Activated T-helper 17 cell treated with anti-CD3 and anti-CD28 coated beads, Interleukin-2, amount 50 U/mL, for 72 hours (primary cell): ENCODE data around the gene MEF2B. TPM values are rescaled to one million over a fixed set of nuclear protein-coding genes. Genes with fewer than 3 reads are reported as not detected.
A peak's percentile ranks its signal among the peaks of the same experiment; 100 is the strongest.

Source experiments
- ATAC-seq: fragments of 150-1000 bp; cut with Tn5 transposase; replicated peaks from 2 replicates; pipeline ENCODE4 v1.10.0; 2021; ENCODE audit warnings: mild to moderate bottlenecking, moderate library complexity
- H3K27ac Mint-ChIP-seq: one replicate; pipeline ENCODE4 v1.8.0; 2022; ENCODE audit warnings: mixed read lengths
- H3K27me3 Mint-ChIP-seq: one replicate; pipeline ENCODE4 v1.8.0; 2022; ENCODE audit warnings: mixed read lengths
- H3K36me3 Mint-ChIP-seq: one replicate; pipeline ENCODE4 v1.8.0; 2022; ENCODE audit warnings: low read depth, mild to moderate bottlenecking, mixed read lengths
- H3K4me1 Mint-ChIP-seq: one replicate; pipeline ENCODE4 v1.8.0; 2022; ENCODE audit warnings: mixed read lengths
- H3K4me3 Mint-ChIP-seq: one replicate; pipeline ENCODE4 v1.8.0; 2022; ENCODE audit warnings: mild to moderate bottlenecking, mixed read lengths
- H3K9me3 Mint-ChIP-seq: one replicate; pipeline ENCODE4 v1.8.0; 2022; ENCODE audit warnings: mixed read lengths
- total RNA-seq, 2 donors: library from RNA; stranded (reverse); gene quantifications; one replicate each; pipeline ENCODE4 v1.2.3, GENCODE V29; 2022

Gene MEF2B
- total RNA-seq, 2 donors from 2014 or later, result 0.17 to 2.0 TPM

DNA sequence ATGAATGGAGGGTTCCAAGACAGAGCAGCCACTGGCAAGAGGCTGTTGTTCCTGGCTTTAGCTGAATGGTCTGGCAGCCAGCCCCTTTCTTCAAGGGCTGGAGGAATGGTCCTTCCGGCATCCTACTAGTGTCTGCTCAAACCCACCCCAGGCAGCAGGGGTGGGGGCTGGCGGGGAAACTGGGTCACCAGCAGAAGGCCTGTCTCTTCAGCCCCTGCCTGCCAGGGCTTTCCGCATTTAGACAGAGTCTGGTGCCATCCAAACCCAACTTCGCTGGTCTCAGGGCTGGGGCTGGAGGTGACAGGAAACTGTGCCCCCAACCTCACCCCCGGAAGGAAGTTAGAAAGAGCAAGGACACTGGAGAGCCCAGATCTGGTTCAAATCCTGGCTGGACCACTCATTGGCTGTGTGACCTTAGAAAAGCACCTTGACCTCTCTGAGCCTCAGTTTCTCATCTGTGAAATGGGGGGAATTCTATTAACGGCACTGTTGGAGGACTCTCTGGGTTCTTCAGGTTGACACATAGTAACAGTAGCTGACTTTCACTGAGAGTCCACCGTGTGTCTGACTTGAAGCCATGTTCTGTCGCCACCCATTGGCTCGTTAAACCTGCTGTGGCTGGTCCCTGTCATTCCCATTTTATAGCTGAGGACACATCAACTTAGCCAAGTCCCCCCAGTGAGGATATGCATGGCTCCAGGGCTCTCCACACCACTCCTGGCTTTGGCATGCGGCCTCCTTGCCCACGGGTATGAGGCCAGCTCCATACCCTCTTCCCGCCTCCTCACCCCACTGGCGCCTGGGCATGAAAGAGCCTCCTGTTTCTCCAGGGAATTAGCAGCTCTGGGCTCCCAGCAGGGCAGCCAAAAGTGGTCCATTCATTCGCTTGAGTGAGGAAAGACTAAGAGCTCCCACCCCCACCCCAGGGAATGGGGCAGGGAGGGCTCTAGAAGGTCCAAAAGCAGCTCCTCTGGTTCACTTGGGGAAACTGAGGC is 35.6 kb upstream of the MEF2B start:
- peaks cover 5% of the 10 kb centered on the region for H3K9me3 Mint-ChIP-seq
- peaks cover 27% of the 10 kb centered on the region for H3K36me3 Mint-ChIP-seq
- H3K27me3 Mint-ChIP-seq, result no peaks in the 10 kb centered on the region
- H3K4me3 Mint-ChIP-seq, result no peak overlapping the region
- H3K27ac Mint-ChIP-seq, result no peak overlapping the region
- peaks cover 14% of the 10 kb centered on the region for H3K4me1 Mint-ChIP-seq
- no peak for ATAC-seq

DNA sequence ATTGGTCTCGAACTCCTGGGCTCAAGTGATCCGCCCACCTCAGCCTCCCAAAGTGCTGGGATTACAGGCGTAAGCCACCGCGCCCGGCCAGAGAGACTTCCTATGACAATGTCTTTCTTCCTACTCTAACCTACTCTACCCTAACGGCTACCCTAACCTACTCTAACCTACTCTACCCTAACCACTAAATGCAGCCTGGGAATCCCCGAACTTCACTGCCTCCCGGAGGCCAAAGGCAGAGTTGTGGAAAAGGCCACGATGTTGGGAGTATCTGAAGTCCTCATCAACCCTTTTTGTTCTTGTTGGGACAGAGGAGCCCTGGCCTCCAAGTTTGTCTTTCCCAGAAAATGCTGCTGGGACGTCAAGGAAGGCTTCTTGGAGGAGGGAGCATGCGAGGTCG is 34.1 kb upstream of the MEF2B start:
- Mint-ChIP-seq H3K27me3 (no peaks in the 10 kb centered on the region), H3K4me1 (peaks cover 14% of the 10 kb centered on the region), H3K9me3 (peaks cover 5% of the 10 kb centered on the region), H3K27ac (peak overlapping the region; percentile 91), H3K36me3 (peaks cover 34% of the 10 kb centered on the region), H3K4me3 (peak overlapping the region; percentile 91)
- ATAC-seq, result no peak

DNA sequence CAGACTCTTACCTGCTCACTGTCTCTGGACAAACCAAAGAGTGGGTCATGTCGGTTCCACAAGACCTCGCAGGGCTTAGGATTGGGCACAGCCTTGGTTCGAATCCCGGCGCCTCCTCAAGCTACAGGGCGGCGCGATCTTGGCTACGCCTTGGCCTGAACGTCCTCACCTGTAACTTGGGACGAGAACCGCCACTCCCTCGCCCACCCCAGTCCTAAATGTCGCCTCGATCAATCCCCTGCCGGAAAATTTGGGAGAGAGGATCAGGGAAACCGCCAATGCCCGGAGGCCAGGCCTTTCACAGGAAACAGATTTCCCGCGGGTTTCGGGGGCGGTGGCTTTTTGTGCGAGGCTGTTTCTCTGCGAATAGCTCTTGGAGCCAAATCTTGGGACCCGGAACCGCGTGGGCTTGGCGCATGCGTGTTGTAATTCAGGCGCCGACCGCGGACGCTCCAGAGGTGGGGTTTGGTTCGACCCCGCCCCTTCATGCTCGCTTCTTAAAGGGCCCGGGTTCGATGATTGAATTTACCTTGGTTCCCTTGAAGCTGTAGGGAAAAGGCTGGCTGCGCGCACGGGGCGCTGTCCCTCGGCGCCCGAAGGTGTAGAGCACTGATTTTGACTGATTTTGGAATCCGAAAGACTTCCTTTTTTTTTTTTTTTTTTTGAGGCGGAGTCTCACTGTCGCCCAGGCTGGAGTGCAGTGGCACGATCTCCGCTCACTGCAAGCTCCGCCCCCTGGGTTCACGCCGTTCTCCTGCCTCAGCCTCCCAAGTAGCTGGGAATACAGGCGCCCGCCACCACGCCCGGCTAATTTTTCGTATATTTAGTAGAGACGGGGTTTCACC is 33.2 kb upstream of the MEF2B start, which contains the start of gene NR2C2AP:
Gene NR2C2AP, minus strand, starts transcription at position 403 of the 845 bp plus-strand sequence. Its CDS starts 354 bp downstream, at position 49.
- Mint-ChIP-seq H3K27ac (peak within 1 kb of the TSS; percentile 91), H3K4me3 (peak within 1 kb of the TSS; percentile 91), H3K27me3 (no peaks in the 10 kb centered on the region), H3K36me3 (peaks cover 44% of the 10 kb centered on the region), H3K9me3 (peaks cover 5% of the 10 kb centered on the region), H3K4me1 (peaks cover 14% of the 10 kb centered on the region)
- peak; percentile 95 for ATAC-seq

GRCh38 chr19:19202707-19203011 is 32.6 kb upstream of the MEF2B start:
- peak overlapping the region; percentile 91 for H3K27ac Mint-ChIP-seq
- ATAC-seq, result peak; percentile 3
- H3K4me3 Mint-ChIP-seq, result peak overlapping the region; percentile 91
- H3K9me3 Mint-ChIP-seq, result peaks cover 4% of the 10 kb centered on the region
- peaks cover 49% of the 10 kb centered on the region for H3K36me3 Mint-ChIP-seq
- peaks cover 11% of the 10 kb centered on the region for H3K4me1 Mint-ChIP-seq
- no peaks in the 10 kb centered on the region for H3K27me3 Mint-ChIP-seq

DNA sequence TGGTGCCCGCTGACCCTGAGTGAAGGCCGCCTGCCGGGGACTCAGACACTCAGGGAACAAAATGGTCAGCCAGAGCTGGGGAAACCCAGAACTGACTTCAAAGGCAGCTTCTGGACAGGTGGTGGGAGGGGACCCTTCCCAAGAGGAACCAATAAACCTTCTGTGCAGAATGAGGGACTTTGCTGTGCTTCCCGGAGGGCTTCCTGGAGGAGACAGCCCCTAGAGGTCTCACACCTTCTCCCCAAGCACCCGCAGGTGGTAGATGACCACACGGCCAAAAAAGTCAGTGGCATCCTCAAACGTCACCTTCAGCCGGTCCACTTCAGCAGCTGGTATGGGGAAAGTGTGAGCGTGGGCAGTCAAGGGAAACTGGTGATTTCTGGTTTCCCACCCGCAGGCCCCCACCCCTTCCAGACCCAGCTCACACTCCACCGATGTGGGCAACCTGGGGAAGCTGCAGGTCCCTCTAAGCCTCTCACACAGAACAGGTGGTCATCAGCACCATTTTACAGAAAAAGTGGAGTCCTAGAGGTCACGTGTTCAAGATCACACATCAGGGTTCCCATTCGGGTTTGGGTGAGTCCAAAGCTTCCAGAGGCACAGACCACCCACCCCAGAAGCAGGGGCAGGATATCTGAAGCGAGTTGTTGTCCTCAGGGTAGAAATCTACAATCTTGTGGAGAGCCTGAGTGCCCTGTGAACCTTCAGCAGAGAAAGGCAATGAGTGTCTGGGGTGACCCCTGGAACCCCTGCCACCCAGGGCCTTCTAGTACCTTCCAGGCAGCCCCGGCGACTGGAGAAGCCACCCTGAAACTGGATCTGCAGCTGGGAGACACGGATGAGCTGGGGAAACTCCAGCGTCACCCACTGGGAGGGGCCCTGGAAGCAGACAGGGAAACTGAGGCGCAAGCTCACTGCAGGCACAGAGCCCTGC is 31.9 kb upstream of the MEF2B start:
- peaks cover 55% of the 10 kb centered on the region for H3K36me3 Mint-ChIP-seq
- H3K9me3 Mint-ChIP-seq, result no peaks in the 10 kb centered on the region
- H3K4me1 Mint-ChIP-seq, result peaks cover 4% of the 10 kb centered on the region
- no peak for ATAC-seq
- peak overlapping the region; percentile 91 for H3K4me3 Mint-ChIP-seq
- H3K27ac Mint-ChIP-seq, result peak overlapping the region; percentile 91
- no peaks in the 10 kb centered on the region for H3K27me3 Mint-ChIP-seq

DNA sequence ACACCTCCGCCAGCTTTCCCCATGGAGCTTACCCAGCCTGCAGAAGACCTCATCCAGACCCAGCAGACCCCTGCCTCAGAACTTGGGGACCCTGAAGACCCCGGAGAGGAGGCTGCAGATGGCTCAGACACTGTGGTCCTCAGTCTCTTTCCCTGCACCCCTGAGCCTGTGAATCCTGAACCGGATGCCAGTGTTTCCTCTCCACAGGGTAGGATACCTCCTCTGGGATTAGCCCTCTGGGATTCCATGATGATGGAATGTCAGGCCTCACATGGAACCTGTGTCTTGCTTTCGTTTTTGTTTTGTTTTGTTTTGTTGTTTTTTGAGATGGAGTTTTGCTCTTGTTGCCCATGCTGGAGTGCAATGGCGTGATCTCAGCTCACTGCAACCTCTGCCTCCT is 23.9 kb upstream of the MEF2B start:
- Mint-ChIP-seq H3K4me3 (peak overlapping the region; percentile 90), H3K27ac (peak overlapping the region; percentile 98), H3K9me3 (no peaks in the 10 kb centered on the region), H3K27me3 (no peaks in the 10 kb centered on the region), H3K36me3 (peaks cover 63% of the 10 kb centered on the region), H3K4me1 (peaks cover 11% of the 10 kb centered on the region)
- no peak for ATAC-seq

DNA sequence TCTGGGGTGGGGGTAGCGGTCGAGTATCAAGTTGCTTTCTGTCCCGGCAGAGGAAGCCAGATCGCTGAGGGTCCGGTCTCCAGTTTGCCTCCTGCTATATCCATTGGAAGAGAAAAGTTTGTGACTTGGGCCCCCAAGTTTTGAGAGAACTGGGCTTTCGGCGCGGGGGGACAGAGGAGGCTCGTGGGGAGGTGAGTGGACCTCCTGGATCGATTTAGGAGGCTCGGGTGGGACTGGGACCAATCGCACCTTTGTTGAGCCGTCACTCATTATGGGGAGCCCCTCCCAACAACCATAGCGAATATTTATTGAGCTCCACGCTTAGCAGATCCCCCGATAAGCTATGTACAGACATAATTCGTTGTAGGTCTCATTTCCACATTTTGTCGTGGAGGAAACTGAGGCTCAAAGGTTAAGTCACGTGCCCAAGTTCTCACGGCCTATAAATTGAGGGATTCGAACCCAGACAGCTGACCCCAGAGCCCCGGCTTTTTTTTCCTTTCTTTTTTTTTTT is 22.9 kb upstream of the MEF2B start:
- peak overlapping the region; percentile 98 for H3K27ac Mint-ChIP-seq
- H3K36me3 Mint-ChIP-seq, result peaks cover 53% of the 10 kb centered on the region
- no peaks in the 10 kb centered on the region for H3K9me3 Mint-ChIP-seq
- H3K27me3 Mint-ChIP-seq, result no peaks in the 10 kb centered on the region
- H3K4me3 Mint-ChIP-seq, result peak overlapping the region; percentile 90
- H3K4me1 Mint-ChIP-seq, result peaks cover 11% of the 10 kb centered on the region
- no peak for ATAC-seq

DNA sequence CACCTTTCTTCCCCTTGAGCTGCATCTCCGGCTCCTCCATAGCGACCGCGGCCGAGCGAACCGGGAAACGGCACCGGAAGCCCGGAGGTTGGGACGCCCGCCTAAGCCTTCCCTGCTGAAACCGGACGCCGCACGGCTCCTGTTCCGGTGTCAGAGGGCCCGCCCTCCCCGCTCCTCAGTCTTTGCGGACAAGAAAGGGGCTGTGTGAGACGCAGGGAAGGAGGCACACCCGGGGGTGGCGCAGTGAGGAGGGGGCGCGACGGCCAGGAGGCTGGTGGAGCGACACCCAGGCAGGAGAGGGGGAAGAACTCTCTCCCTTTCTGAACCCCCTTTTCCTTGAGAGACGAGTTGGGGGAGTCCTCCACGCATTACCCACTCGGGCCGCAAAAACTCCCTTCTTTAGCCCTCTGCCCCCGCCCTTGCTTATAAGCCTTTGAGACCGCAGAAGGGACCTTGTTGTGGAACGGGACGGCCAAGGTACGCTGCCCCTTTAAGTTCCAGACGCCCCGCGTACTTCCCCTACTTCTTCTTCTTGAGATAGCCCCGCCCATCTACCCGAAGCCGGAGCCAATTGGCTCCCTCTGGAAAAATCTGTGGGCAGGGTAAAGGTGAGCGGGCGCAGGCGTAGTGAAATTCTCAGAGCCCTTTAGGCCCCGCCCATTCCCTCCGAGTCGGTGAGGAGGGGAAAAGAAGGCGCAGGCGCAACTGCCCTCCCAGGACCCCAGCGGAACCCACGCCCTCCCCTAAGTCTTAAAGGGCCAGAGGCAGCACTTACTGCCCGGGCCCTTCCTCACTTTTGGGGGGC is 22.2 kb upstream of the MEF2B start, which contains the start of the genes BORCS8 and RFXANK:
Gene BORCS8, minus strand, starts transcription at position 75 of the 805 bp plus-strand sequence. Its CDS starts 35 bp downstream, at position 40.
Gene RFXANK, plus strand, starts transcription at position 181 of the 805 bp plus-strand sequence. CDS start 1,689 bp downstream, outside the sequence.
- Mint-ChIP-seq H3K27ac (peak within 1 kb of the TSS; percentile 98), H3K27me3 (no peaks in the 10 kb centered on the region), H3K4me3 (peak within 1 kb of the TSS; percentile 90), H3K9me3 (no peaks in the 10 kb centered on the region), H3K4me1 (peaks cover 11% of the 10 kb centered on the region), H3K36me3 (peaks cover 47% of the 10 kb centered on the region)
- ATAC-seq, result peak; percentile 93

DNA sequence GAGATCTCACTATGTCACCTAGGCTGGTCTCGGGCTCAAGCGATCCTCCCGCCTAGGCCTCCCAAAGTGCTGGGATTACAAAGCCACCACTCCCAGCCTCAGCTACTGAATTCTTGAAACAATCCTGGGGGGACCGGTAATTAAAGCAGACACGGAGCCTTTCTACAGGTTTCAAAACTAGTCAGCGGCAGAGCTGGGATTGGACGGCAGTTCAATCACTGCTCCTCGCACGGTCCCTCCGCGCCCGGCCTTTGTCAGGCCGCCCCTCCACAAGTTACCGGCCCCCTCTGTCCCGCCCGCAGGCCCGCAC is 21.7 kb upstream of the MEF2B start:
- peaks cover 14% of the 10 kb centered on the region for H3K4me1 Mint-ChIP-seq
- H3K4me3 Mint-ChIP-seq, result peak overlapping the region; percentile 90
- H3K27me3 Mint-ChIP-seq, result no peaks in the 10 kb centered on the region
- no peaks in the 10 kb centered on the region for H3K9me3 Mint-ChIP-seq
- peaks cover 44% of the 10 kb centered on the region for H3K36me3 Mint-ChIP-seq
- ATAC-seq, result no peak
- peak overlapping the region; percentile 98 for H3K27ac Mint-ChIP-seq

DNA sequence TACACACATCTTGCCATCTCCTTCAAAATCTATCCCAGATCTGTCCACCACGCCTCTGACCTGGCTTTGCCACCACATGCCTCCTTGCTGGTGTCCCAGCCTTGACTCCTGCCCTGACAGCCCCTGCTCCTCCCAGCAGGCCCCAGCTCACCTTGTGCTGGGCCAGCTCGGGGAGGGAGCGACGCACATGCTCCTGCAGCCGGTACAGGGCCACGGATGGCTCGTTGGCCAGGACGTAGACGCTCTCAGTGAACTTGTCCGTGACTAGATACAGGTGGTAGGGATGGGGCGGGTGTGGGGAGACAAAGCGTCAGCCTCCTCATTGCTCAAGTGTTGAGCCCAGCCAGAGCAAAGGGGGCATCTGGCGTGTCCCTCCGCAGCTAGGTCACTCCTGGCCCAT is 16.7 kb upstream of the MEF2B start:
- no peak for ATAC-seq
- no peak overlapping the region for H3K4me3 Mint-ChIP-seq
- H3K27ac Mint-ChIP-seq, result peak overlapping the region; percentile 73
- H3K36me3 Mint-ChIP-seq, result peaks cover 30% of the 10 kb centered on the region
- no peaks in the 10 kb centered on the region for H3K9me3 Mint-ChIP-seq
- H3K27me3 Mint-ChIP-seq, result no peaks in the 10 kb centered on the region
- peaks cover 17% of the 10 kb centered on the region for H3K4me1 Mint-ChIP-seq

- Mint-ChIP-seq H3K9me3 (no peaks in the 10 kb centered on the region), H3K27me3 (no peaks in the 10 kb centered on the region), H3K4me3 (no peak overlapping the region), H3K4me1 (peaks cover 17% of the 10 kb centered on the region), H3K27ac (peak overlapping the region; percentile 73), H3K36me3 (peaks cover 34% of the 10 kb centered on the region)
- ATAC-seq, result peak; percentile 95
These were observed 16.0 kb upstream of the MEF2B start for GRCh38 chr19:19185853-19186740.

- no peak for ATAC-seq
- Mint-ChIP-seq H3K36me3 (peaks cover 42% of the 10 kb centered on the region), H3K4me3 (no peak overlapping the region), H3K4me1 (peaks cover 6% of the 10 kb centered on the region), H3K27ac (no peak overlapping the region), H3K27me3 (no peaks in the 10 kb centered on the region), H3K9me3 (no peaks in the 10 kb centered on the region)
These were observed 11.5 kb upstream of the MEF2B start for GRCh38 chr19:19181488-19181998.
